GM20431 (cell line): ENCODE results near the gene PRKCB.

Source experiments
- in situ Hi-C: fragments of 300-500 bp; cut with MseI, MboI; formaldehyde crosslinking; loops from one replicate; pipeline ENCODE4 v1.15.0; 2020; ENCODE audit warnings: low sequenced_read_pairs; ENCODE audit not compliant: unreplicated experiment

Gene PRKCB

DNA sequence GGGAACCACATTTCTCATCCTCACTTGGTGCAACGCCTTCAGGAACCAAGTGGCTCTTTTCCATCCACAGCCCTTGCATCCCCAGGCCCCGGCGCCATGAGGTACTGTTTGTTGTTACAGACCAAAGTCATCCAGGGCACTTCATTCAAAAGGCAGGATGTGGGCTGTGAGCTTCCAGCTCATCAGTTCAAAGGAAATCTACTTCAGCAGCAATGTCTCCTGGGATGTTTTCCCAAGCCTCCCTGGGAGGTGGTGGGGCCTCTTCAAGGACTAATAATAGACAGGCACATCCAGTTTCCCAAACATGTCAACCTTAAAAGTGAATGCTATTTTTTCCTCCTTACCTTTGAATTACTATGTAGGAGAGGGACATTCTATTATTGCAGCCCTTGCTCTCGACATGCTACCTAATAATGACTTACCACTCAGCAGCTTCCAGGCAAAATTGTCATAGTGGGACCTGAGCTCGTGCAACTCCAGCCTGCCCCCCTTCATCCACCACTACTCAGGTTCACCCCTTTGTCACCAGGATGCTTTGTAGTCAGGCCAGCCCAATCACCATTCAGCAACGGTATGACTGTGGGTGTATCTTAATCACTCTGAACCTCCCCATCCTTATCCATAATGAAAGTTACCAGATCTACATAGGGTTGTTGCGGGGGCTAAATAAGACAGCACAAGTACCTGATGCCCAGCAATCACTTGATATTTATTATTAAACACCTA is 1.7 kb upstream of the PRKCB start:
- in situ Hi-C loops = no loop called here

DNA sequence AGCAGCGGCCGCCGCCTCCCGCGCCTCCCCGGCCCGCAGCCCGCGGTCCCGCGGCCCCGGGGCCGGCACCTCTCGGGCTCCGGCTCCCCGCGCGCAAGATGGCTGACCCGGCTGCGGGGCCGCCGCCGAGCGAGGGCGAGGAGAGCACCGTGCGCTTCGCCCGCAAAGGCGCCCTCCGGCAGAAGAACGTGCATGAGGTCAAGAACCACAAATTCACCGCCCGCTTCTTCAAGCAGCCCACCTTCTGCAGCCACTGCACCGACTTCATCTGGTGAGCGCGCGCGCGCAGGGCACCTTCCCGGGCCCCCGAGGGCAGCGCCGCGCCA is 258 bp downstream of the PRKCB start:
- in situ Hi-C loops = no loop called here

DNA sequence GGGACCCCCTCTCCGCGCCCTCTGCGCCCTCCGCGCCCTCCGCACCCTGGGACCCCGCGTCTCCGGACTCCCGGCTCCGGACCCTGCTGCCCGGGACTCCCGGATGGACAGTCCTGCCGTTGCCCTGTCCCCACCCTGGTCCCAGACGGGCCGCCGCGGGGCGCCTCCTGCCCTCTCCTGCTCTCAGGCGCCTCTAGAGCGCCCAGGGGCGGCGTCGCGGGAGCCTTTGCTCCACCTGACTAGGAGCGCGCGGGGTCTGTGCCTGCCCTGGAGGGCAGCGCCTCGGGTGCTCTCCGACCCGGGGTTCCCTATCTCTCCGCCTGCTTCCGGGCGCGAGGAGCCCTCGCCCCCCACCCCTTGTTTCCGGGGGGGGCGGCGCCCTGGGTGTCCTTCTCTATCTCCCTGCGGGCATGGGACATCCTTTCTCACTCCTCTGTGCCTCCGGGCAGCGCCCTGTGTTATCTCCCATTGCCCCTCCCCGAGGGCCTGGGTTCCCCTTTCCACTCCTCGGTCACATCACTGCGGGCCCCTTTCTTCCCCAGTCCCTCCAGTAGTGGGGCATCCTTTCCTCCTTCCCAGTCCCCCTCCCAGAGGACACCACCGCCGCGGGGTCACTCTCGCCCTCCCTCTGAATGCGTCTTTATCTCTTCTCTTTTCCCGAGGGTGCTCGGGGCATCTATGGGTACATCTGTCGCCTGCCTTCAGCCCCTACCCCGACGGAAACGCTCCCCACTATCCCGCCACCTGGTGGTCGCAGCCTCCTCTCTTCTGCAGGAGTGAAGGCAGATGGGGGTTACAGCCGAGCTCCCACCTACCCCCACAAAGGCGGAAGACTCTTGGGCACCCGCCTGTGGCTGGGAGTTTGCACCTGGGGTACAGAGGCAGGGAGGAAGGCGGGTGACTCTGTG is 875 bp downstream of the PRKCB start:
- in situ Hi-C loops = no loop called here

DNA sequence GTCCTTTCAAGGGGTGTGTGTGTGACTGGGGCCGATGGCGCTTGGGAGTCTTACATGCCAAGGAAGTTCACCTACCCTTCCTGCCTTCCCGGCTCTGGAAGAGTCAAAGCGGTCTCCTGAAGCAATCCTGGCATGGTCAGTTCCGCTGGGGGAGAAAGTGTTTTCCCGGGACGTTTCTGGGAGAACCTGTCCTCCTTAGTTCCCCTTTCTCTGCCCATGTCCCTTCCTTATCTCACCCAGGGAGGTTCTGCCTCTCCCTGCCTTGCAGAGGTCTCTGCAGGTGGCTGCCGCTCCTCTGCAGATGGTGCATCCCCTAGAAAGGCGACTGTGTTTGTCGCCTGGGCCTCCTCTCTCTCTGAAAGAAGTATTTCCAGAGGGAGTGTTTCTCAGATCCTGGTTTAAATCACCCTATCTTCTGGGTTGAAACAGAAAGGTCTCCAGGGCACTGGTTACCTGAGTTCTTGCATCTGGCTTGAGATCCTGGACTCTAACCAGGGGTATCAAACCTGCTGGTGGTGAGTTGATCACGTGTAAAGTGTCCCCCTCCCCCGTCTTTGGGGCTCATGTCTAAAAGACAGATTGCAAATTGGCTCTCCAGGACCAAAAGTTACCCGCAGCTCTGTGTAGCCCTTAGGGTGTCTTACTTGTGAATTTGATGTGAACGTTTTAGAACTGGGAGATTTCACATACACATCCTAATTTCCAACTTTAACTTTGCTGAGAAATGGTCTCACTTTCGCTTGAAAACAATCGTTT is 1.9 kb downstream of the PRKCB start:
- in situ Hi-C loops = no loop called here

GRCh38 chr16:23838485-23839142 is 2.8 kb downstream of the PRKCB start:
- in situ Hi-C loops = no loop called here

DNA sequence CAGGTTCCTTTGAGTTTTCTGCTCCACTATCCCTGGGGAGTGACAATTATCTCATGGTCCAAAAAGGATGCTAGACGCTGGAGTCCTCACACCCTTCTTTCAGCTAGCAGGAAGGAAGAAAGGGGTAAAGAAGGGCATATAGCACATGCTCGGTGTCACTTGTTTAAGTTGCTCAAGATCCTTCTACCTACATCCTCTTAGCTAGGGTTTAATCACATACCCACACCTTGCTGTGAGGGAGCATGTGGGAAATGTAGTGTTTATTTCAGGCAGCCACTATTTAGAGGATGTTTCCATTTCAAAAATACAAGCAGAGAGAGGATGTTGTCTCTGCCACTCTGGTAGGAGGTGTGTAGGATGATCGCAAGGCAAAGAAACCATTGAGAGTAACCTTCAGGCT is 4.5 kb downstream of the PRKCB start:
- in situ Hi-C loops = no loop called here

- in situ Hi-C loops = no loop called here
Measured at GRCh38 chr16:23842137-23842600, 6.4 kb downstream of the PRKCB start.

DNA sequence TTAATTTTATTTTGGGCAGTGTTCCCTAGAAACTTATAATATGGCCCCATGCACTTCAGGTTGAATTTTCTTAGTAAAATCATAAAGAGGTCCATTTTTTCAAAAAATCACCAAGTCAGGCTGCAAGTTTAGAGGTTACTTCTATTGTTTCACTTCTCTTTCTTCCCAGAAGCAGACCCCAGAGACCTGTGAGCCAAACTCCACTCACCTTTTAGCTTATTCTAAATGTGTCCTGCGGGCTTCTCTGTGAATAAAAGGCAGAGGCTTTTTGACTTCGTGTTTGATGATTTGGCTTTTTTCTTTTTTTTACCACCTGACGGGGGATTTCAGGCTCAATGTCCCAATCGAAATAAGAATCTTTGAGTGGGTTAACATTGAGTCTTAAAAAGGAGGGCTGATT is 7.4 kb downstream of the PRKCB start:
- in situ Hi-C loops = no loop called here

DNA sequence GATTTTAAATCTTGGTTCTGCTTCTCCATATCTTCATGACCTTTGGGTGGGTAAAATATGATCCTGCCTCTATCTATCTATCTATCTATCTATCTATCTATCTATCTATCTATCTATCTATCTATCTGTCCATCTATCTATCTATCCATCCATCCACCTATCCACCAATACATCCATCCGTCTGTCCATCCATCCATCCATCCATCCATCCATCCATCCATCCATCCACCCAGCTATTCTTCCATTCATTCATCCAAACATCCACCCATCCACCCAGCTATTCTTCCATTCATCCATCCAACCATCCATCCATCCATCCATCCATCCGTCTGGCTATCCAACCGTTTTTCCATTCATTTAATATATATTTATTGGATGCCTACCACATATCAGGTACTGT is 11.5 kb downstream of the PRKCB start:
- in situ Hi-C loops = no loop called here

DNA sequence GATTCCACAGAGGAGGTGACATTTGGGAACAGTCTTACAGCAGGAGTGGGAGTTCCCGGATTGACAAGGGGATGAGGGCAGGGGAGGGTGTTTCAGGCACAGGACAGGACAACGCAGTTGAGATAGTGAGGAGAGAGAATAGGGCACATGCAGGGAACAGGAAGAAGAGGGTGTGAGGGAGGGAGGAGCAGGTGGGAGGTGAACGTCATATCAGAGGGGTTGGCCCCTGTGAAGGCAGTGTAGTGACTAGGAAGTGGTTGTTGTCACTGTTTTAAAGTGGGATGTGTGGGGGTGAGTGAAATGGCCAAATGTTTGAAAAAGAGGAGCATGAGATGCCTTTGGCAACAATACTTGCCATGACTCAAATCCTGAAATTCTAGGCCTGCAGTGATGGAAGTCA is 12.2 kb downstream of the PRKCB start:
- in situ Hi-C loops = no loop called here

- in situ Hi-C loops = no loop called here
Measured at GRCh38 chr16:23848958-23849357, 13.2 kb downstream of the PRKCB start.

DNA sequence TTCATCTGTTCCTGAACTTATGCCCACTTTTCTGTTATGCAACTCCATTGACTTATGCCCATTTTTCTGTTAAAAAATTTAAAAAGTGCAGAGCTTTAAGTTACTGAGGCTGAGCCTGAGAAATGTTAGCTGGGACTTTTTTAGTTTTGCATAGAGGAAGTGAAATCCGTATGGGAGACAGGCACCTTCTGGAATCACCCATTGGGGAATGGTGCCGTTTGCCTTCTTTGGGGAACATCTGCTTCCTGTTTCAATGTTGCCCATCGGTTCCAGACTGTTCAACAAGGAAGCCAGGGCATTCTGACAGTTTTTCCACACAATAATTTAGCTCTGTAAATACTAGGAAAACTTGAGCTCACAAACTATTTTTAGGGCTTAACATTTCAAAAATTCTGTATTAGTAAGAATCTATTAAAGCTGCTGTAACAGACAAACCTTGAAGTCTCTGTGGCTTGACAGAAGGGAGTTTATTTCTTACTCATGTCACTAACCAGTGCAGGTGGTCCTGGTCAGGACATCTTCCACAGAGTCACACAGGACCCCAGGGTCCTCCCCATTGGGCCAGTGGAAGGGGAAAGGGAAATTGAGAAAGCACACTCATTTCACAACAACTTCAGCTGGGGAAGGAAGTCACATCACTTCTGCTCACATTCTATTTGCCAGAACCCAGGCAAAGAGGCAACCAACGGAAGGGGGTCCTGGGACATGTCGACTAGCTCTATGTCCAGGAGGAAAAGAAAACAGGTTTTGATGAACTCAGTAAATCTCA is 17.2 kb downstream of the PRKCB start:
- in situ Hi-C loops = no loop called here

DNA sequence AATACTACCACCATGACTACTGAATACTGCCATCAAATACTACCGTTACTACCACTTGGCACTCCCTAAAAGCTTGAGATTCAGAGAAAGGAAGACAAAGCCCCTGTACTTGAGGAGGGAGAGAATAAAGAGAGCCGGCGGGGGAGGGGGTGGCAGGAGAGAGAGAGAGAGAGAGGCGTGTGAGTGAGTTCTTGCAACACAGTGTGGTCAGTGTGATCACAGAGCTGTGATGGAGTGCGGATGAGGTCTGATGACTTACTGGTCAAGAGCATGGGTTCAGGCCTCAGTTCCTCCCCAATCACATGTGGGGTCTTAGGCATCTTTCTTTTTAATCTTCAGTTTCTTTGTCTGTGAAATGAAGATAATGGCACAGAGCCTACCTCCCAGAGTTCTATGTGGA is 19.2 kb downstream of the PRKCB start:
- in situ Hi-C loops = no loop called here

GRCh38 chr16:23856251-23856709 is 20.5 kb downstream of the PRKCB start:
- in situ Hi-C loops = no loop called here

GRCh38 chr16:23857256-23857880 is 21.6 kb downstream of the PRKCB start:
- in situ Hi-C loops = no loop called here

GRCh38 chr16:23857881-23858269 is 22.1 kb downstream of the PRKCB start:
- in situ Hi-C loops = no loop called here

- in situ Hi-C loops = no loop called here
Measured at GRCh38 chr16:23858542-23858941, 22.8 kb downstream of the PRKCB start.

DNA sequence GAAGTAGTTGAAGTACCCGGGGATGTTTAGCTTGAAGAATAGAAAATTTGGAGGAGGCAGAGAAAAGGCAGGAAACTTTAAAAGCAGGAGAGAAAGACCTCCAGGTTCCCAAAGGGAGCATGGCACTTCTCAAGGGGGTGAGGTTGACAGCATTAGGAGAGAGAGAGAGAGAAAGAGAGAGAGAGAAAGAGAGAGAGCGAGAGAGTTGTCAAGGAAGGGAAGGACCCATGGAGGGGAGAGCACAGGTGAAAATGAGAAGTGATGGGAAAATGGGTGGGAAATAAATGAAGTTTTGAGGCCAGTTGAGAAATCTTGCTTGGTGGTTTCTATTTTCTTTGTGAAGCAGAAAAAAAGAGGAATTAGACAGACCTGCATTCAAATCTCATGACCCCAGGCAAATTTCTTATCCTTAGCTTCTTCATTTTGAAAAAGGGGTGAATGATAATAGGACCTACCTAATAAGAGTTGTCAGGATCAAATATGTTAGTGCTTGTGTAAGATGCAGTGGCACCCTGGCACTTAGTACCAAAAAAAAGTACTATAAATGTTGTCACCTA is 24.0 kb downstream of the PRKCB start:
- in situ Hi-C loops = no loop called here

DNA sequence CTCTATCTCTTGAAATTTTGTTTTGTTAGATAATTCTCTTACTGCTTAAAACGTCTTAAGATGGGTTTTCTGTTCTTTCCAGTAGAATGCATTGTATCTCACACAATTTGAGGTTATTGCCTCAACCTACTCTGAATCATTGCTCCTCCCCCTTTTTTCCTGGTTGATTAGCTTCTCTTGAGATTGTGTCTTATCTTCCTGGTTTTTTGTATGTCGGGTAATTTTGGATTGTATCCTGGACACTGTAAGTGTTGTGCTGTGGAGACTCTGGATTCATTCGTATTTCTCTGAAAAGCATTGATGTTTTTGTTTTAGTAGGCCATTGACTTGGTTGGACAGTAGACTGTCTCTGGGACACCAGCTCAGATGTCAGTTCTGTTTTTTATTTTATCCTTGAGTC is 26.1 kb downstream of the PRKCB start:
- in situ Hi-C loops = no loop called here
